NCI-H1694 (cell line): ENCODE results near the gene KHDC1.
"Not testable (repeated sequence)": the region's sequence is repeated elsewhere in the genome, so short reads cannot be mapped to it uniquely, and the experiment has no call there.

Source experiments
- DNase-seq: peaks from one replicate; lab custom pipeline; 2025; lab: John Stamatoyannopoulos, UW

KHDC1 gene

DNA sequence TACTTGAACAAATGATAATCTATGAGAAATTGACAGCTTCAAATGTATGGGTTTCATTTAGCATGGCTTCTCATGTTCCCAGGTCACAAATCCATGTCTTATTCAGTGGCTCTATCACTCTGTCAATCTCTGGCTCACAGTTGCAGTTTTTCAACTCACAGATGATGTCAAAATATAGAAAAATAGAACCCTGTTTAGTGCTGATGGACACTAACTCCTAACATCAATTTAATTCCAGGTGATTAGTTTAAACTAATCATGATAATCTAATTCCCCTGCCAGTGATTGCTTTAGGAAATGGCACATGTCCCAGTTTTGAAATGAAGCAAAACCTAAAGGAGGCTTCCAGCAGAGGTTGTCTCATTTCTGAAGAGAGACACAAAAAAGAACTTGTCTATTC lies 13.0 kb downstream of the KHDC1 start:
- no peak for DNase-seq

DNA sequence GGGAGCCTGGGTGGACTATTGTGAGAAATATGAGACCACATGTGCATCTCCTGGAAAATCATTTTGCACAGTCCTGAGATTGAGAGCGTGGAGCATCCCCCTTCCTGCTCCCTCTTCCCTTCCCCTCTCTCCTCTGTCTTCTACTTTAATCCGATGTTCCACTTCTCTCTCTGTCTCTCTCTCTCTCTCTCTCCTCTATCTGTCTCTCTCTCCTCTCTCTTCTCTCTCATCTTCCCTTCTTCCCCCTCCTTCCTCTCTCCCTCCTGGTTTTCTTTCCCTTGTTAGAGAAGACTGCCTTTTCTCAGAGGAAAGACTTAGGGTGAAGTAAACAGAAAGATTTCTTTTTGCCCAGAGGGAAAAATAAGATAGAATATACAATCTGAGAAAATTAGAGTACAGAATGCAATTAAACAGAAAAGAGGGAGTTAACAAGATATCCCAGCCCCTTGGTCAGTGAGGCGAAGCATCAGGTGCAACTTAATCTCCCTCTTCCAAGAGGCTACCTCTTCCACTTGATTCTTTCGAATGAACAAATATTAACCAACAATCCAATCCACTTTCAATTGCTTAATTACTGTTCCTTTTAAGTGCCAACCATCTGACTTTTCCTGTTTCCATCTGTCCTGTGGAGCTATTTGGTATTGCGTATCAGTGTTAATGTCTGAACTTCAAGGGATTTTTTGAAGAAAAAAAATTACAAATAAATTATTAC lies 14.6 kb downstream of the KHDC1 start:
- no peak for DNase-seq

DNA sequence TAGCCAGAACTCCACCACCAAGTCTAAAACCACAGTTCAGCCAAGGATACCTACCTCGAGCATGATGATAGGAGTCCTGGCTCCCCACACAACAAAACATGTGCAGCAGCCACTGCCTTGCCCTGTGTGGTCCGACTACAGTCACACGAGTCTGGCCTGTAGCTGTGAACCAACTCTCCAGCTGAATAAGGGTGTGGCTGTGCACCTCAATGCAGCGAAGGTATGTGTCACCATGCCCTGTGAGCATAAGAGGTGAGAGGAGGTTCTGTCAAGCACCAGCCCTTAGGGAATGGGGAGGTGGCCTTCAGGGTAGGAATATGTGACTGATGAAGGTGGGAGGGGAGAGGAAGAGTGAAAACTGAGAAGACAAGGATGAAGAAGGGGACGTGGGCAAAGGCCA lies 21.0 kb downstream of the KHDC1 start:
- no peak for DNase-seq

DNA sequence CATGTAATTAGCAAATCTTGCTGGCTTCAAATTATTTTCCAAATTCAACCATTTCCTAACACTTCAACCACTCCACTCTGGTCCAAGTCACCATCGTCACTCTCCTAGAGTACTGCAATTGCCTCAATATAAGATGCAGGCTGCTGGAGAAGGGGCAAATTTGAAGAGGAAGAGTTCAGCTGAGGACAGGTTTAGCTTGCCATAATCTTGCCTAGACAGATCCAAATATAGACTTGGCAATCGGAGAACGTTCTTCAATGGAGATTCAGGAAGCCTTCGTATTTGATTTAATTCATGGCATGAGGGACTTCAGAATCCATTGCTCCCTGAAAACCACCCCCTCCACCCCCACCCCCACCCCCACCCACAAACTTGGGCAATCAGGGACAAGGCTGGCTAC lies 22.3 kb downstream of the KHDC1 start:
- DNase-seq = no peak

DNA sequence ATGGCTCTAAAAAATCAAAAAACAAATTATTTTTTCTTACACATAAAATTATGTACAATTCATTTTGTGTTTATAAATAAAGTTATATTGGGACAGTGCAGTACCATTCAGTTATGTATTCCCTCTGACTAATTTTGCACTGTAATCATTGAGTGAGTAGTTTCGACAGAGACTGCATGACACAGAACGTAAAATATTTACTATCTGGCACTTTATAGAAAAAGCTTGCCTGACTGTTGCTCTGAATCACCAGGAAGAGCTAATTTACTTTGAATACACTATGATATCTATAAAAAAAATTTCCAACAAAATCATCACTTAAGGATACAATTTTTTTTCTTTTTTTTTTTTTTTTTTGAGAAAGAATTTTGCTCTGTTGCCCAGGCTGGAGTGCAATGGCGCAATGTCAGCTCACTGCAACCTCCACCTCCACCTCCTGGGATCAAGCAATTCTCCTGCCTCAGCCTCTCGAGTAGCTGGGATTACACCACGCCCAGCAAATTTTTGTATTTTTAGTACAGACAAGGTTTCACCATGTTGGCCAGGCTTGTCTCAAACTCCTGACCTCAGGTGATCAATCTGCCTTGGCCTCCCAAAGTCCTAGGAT lies 26.7 kb downstream of the KHDC1 start:
- no peak for DNase-seq

DNA sequence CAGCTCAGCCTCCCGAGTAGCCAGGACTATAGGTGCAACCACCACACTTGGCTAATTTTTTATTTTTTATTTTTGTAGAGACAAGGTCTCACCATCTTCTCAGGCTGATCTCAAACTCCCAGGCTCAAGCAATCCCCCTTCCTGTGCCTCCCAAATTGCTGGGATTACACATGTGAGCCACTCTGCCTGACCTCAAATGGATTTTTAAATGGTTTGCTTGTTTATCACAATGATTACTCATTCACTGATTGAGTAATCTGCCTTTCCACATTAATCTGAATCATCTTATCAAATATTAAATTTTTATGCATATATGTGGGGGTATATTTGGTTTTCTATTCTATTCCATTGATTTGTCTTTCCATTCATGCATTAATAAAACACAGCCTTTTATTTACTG lies 28.3 kb downstream of the KHDC1 start:
- DNase-seq = no peak

DNA sequence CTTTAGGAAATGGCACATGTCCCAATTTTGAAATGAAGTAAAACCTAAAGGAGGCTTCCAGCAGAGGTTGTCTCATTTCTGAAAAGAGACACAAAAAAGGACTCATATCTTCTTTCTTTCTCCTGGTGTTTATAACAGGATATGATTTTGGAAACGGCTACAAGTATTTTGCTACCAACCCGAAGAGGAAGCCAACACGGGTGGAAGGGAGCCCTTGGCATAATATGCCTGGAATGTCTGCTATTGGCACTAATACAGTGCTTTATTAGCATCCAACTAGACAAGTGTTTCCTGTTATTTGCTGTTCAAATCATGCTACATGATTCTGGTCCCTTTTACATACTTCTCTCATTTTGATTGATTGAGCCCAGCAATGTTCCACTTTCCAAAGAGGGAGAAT lies 29.0 kb downstream of the KHDC1 start:
- not testable (repeated sequence) for DNase-seq

DNA sequence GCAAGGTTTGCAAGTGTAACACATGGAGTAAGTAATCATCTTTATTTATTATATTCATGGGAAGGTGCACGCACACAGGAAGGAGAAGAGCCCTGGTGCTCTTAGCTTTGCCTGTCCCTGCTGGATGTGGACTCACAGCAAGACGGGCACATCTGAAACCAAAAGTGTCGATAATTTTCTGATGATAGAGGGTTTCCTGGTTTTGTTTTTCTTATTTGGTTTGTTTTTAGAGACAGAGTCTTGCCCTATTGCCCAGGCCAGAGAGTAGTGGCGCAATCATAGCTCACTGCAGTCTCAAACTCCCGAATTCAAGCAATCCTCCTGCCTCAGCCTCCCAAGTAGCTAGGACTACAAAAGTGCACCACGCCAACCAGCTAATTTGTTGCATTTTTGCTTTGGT lies 29.9 kb downstream of the KHDC1 start:
- no peak for DNase-seq

DNA sequence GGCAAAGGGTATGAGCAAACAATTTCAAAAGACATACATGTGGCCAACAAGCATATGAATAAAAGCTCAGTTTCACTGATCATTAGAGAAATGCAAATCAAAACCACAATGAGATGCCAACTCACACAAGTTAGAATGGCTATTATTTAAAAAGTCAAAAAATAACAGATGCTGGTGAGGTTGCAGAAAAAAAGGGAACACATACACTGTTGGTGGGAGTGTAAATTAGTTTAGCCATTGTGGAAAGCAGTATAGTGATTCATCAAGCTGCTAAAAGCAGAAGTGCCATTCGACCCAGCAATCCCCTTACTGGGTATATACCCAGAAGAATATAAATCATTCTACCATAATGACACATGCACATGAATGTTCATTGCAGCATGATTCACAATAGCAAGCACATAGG lies 31.0 kb downstream of the KHDC1 start:
- no peak for DNase-seq

DNA sequence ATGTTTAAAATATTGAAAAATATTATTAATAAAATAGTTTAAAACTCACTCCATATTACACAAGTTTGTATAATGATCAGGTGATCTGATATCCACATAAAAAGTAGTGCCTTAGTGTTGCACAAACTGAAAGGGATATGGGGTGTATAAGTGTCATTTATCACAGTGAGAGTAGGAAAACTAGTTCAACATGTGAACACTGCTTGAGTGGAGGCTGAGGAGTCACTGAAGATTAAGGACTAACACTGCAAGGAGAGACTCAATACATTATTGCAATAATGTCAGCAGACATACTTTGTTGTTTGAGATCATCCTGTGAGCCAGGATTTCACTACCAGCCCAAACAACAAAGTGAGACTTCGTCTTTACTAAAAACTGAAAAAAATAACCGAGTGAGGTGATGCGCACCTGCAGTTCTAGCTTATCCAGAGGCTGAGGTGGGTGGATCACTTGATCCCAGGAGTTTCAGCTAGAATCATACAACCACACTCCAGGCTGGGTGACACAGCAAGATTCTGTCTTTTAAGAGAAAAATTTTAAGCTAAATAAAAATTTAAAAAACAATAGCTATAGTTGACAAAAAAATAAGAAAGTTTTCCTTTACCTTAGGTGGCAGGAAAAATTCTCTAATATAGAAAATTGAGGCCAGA lies 35.3 kb downstream of the KHDC1 start:
- no peak for DNase-seq

DNA sequence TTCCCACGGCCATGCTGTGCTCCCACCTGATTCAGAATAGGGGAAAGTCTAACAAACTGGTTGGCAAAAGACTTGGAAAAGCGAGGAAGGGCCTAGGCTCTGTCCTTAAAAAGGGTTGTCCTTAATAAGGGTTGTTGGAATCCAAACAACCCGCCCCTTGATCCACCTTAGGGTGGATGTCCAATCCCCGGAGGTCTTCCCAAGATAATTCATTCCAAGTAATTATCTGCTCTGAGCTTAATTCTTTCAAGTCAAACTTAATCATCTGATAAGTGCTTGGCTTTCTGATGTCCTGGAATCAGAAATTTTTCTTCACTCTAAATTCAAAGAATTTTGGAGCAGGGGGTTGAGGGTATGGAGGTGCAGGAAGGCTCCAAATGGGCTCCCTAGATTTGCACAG lies 37.6 kb downstream of the KHDC1 start, which contains the start of gene KHDC1L:
TSS of gene KHDC1L (minus strand) at position 101 of the 400 bp plus-strand sequence. CDS start at position 13, 88 bp downstream.
- no peak for DNase-seq

DNA sequence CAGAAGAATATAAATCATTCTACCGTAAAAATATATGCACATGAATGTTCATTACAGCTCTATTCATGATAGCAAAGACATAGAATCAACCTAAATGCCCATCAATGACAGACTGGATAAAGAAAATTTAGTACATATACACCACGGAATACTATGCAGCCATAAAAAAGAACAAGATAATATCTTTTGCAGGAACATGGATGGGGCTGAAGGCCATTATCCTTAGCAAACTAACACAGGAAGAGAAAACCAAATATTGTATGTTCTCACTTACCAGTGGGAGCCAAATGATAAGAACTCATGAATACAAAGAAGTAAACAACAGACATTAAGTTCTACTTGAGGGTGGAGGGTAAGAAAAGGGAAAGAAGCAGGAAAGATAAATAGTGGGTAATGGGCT lies 46.1 kb downstream of the KHDC1 start:
- DNase-seq = no peak

DNA sequence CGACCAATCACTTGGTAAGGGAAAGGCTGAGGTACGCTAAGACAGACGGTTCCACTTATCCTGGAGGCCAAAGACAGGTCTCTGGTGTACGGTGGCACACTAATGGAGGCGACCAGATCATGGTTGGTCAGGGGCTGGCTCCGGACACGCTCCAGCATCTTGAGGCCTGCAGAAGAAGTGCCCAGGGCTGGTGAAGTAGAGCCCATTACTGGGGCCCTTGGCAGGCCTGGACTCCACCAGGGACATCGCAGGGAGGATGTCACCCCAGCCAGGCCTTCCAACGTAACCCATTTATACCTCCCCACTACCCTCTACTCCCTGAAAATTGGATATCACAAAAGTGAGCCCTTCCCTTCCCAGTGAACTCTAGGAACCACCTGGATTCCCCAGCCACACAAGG lies 53.9 kb downstream of the KHDC1 start:
- no peak for DNase-seq

DNA sequence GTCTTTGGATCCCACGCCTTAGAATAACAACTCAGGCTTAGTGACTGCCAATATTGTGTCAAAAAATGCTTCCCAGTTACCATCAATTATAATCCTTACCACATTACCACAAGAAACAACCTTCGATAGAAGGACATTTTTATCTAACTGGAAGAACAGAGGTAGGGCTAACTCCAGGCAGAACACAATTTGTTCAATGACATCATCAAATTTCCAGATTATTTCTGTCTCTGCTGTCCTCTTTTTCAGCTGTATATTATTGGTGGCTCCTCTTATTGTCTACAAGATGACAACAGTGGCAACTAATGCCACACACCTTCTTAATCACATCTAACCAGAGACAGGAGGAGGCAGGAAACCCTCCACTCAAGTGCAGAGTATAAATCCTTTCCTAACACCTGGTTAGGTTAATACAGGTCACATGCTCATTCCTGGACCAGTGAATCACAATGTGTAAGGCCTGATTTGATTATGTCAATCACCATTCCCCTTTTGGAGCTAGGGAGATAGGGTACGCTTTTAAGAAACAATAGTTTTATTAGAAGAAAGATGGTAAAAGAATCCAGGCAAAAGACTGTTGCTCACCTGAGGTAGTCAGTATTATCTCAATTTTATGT lies 55.7 kb downstream of the KHDC1 start:
- no peak for DNase-seq

DNA sequence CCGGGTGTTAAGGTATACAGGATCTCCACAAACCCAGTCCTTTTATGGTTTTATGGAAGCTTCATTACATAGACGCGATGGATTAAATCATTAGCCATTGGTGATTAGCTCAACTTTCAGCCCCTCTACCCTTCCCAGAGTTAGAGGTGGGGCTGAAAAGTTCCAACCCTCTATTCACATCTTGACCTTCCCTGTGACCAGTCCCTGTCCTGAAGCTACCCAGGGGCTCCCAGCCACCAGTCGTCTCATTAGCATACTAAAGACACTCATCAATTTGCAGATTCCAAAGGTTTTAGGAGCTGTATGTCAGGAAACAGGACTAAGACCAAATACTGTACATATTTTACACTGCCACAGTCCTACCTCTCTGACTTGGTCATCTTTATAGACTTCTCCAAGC lies 58.7 kb downstream of the KHDC1 start:
- DNase-seq = no peak

DNA sequence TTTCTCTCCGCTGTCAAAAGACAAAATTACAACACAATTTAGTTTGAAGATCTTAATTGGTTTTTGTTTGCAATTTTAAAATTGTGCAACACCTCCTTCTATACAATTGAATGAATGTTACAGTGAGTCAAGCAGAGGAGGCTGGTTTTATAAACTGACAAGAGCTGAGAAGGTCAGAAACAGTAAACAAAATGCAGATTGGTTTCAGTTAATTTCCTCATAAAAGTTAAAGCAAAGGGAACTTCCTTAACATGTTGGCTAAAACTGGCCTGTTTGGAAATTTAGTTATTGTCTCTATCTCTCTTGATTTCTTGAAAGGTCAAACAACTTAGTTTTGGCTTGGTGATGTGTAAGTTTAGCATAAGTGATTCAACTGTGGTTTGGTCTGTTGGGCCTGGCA lies 59.9 kb downstream of the KHDC1 start:
- no peak for DNase-seq

DNA sequence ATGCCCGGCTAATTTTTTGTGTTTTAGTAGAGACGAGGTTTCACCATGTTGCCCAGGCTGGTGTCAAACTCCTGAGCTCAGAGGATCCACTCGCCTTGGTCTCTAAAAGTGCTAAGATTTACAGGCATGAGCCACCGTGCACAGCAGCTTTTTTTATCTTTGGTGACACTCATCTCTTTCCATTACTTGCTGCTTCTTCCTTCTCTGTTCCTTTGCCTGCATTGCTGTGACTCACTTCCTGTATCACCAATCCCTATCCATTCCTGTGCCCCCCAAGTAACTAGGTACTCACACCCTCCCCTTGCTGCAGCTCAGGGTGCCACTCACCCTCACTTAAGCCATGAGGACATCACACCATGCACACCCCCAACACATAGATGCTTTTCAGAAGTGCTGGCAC lies 62.3 kb downstream of the KHDC1 start:
- no peak for DNase-seq

DNA sequence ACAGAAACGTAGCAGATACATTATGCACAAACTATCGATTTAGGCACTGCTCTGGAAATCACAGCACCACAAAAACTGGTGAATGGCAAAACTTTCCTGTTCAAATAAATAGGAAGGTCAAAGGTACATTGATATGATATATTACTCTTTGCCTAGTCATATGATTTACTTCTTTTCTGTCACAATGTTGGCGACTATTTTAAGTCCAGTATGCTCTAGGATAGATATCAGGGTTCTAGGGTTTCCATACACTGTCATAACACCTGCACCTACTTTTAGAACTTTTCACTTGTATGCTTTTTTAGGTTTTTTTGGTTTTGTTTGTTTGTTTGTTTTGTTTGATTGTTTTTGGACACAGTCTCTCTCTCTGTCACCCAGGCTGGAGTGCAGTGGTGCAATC lies 62.7 kb downstream of the KHDC1 start:
- no peak for DNase-seq

DNA sequence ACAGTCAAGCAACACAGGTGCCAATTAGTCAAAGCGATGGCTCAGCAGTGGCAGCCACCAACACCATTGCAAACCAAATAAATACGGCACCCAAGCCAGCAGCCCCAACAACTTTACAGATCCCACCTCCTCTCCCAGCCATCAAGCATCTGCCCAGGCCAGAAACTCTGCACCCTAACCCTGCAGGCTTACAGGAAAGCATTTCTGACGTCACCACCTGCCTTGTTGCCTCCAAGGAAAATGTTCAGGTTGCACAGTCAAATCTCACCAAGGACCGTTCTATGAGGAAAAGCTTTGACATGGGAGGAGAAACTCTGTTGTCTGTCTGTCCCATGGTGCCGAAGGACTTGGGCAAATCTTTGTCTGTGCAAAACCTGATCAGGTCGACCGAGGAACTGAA lies 68.3 kb downstream of the KHDC1 start:
- DNase-seq = no peak

DNA sequence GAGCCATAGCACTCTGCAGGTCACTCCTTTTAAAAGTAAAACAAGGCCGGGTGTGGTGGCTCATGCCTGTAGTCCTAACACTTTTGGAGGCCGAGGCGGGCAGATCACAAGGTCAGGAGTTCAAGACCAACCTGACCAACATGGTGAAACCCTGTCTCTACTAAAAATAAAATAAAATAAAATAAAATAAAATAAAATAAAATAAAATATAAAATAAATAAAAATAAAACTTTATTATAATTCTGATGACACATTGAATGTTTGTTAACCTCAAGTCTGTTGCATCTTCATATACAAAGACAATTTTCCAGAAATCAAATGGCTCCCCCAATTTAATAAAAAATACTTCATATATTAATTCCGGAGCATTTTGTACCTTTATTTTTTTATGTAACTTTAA lies 69.7 kb downstream of the KHDC1 start:
- DNase-seq = not testable (repeated sequence)
